Loucy (cell line): ENCODE measurements around the gene RPL3.

Experiments
- CTCF ChIP-seq: fragments of 200-600 bp; sonication (generic); conservative IDR thresholded peaks from 2 replicates; pipeline ENCODE4 v1.5.1; 2014; ENCODE audit warnings: mild to moderate bottlenecking, antibody characterized with exemption, low read length
- EZH2phosphoT487 ChIP-seq: fragments of 200-600 bp; IDR thresholded peaks from 2 replicates; pipeline ENCODE4 v1.6.1; 2018; ENCODE audit warnings: antibody characterized with exemption, mild to moderate bottlenecking, moderate library complexity, borderline replicate concordance

DNA sequence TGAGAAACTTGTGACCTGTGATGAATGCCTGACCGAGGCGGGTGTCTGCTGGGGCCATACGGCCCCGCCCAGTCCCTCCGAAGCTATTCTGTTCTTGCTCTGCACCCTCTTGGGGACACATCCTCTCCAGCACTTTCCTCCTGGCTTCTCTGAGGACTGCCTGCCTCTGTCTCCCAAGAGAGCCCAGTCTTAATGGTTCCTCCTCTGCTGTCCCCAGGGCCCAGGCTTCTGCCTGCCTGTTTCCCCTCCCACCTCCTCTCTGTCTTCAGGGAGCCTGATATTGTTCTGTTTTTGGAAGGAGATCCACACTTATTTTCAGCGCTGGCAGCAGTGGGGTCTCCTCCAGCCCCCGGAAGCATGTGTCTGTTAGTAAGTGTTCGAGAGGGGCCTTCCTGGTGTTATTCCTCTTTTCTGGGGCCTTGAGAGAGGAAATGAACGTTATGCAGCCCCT is 49.1 kb upstream of the RPL3 start:
- TF ChIP-seq CTCF (no peak), EZH2phosphoT487 (no peak)
